ENCODE data around the gene TRNT1. TPM values are rescaled to one million over a fixed set of nuclear protein-coding genes. Genes with fewer than 3 reads are reported as not detected.

TRNT1 gene
- total and polyA plus RNA-seq, 2 experiments from 2014 or later, result 14.2 to 31.4 TPM

DNA sequence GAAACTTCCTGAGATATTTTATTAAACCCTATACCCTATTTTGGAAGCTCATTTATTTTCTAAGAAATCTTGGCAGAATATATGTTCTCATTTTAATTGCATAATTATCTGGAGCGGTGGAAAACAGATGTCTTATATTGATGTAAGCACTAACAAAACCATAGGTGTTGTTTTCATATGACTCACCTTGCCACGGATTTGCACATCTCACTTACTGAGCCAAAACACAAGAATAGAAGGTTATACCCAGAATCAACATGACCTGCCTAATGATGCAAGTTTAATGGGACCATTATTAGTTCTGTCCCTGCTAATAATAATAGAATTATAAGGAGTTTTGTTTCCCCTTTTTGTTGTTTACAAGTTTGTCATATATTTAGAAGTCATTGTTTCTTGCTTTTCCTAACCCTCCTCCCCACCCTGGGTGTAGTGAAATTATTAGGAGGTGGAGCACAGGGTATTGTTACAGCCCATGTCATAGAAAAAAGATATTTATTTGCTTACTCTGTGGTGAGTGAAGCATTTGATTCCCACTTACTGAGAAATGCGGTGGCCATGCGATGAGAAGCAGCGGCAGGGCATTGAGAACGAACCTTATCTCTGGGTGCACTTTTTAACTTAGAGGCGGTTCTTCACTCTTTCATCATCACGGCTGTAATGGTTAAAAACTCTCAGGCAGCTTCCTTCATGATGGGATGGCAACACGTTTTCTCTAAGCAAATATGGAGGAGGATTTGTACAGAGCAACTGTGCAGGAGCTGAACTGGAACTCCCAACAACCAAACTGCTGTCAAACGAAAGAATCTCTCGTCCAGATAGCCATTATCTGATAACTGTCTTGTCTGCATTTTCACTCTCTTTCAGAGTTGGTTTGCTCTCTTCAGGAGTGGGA lies 17.1 kb upstream of the TRNT1 start:
- TF ChIP-seq EZH2phosphoT487 (IDR thresholded peaks at IDR 0.05; ENCODE audit: insufficient read depth, low read depth), result no peak
- H3K9me3 ChIP-seq (ENCODE audit: low read depth), result no peaks in the 10 kb centered on the region
- no peaks in the 10 kb centered on the region for H4K20me1 ChIP-seq (ENCODE audit: insufficient read depth)
- no peak for DNase-seq
- H3K9me2 ChIP-seq (ENCODE audit: insufficient read depth), result no peaks in the 10 kb centered on the region
- no peaks in the 10 kb centered on the region for H3F3A ChIP-seq (ENCODE audit: insufficient read depth)
- no peak overlapping the region for H3K27ac ChIP-seq
- no peaks in the 10 kb centered on the region for H3K27me3 ChIP-seq (replicated peaks; ENCODE audit: insufficient read depth)
- 38 to 39% methylated on average over 11 of the region's 11 CpGs for WGBS, 2 experiments (ENCODE audit: low coverage in 1 of 2, low lambda C conversion rate in 2 of 2, missing lambda C conversion rate in 2 of 2)
- no peaks in the 10 kb centered on the region for H3K36me3 ChIP-seq (ENCODE audit: low read depth)
- no peak overlapping the region for H3K9ac ChIP-seq
- in situ Hi-C loops (cut with MboI), result no loop called here
- no peaks in the 10 kb centered on the region for H3K79me2 ChIP-seq (ENCODE audit: insufficient read depth)
- no peaks in the 10 kb centered on the region for H3K4me1 ChIP-seq (ENCODE audit: insufficient read depth)
- H2AFZ ChIP-seq, result no peak overlapping the region
- no peak overlapping the region for H3K4me2 ChIP-seq (ENCODE audit: unreplicated experiment)
- H3K4me3 ChIP-seq, result no peak overlapping the region

DNA sequence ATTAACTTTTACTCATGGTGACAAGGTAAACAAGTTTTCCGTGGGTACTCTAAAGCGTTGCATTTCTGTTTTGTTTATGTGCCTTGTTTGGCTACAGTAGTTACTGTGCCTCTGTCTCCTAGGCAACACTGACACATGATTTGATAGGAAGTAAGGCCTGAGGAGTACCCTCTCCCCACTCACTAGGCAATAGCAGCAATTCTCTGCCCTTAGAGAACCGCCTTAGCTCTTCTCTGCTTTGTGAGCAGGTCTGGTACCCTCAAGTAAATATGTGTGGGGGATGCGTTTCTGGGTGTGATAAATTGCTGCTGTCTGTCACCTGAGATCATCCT lies 16.5 kb upstream of the TRNT1 start, which contains the start of gene IL5RA:
IL5RA (minus strand) TSS at position 76 of the 332 bp plus-strand sequence. CDS start 5,390 bp downstream, outside the sequence.
- no peak within 1 kb of the TSS for H2AFZ ChIP-seq
- H3K4me1 ChIP-seq (ENCODE audit: insufficient read depth), result no peaks in the 10 kb centered on the region
- WGBS, 2 experiments (ENCODE audit: low coverage in 1 of 2, low lambda C conversion rate in 2 of 2, missing lambda C conversion rate in 2 of 2), result 25 to 26% methylated on average over 4 of the region's 4 CpGs
- no peaks in the 10 kb centered on the region for H4K20me1 ChIP-seq (ENCODE audit: insufficient read depth)
- H3K36me3 ChIP-seq (ENCODE audit: low read depth), result no peaks in the 10 kb centered on the region
- no peak for DNase-seq
- H3K4me2 ChIP-seq (ENCODE audit: unreplicated experiment), result no peak within 1 kb of the TSS
- no peaks in the 10 kb centered on the region for H3K9me2 ChIP-seq (ENCODE audit: insufficient read depth)
- no peaks in the 10 kb centered on the region for H3K79me2 ChIP-seq (ENCODE audit: insufficient read depth)
- no peak within 1 kb of the TSS for H3K4me3 ChIP-seq
- H3K9me3 ChIP-seq (ENCODE audit: low read depth), result no peaks in the 10 kb centered on the region
- no peaks in the 10 kb centered on the region for H3K27me3 ChIP-seq (replicated peaks; ENCODE audit: insufficient read depth)
- H3F3A ChIP-seq (ENCODE audit: insufficient read depth), result no peaks in the 10 kb centered on the region
- TF ChIP-seq EZH2phosphoT487 (IDR thresholded peaks at IDR 0.05; ENCODE audit: insufficient read depth, low read depth), result no peak
- TF ChIP-seq EZH2 (IDR thresholded peaks at IDR 0.05; ENCODE audit: insufficient read depth, poor library complexity, severe bottlenecking), result no peak
- in situ Hi-C loops (cut with MboI), result no loop called here
- no peak within 1 kb of the TSS for H3K27ac ChIP-seq
- H3K9ac ChIP-seq, result no peak within 1 kb of the TSS

DNA sequence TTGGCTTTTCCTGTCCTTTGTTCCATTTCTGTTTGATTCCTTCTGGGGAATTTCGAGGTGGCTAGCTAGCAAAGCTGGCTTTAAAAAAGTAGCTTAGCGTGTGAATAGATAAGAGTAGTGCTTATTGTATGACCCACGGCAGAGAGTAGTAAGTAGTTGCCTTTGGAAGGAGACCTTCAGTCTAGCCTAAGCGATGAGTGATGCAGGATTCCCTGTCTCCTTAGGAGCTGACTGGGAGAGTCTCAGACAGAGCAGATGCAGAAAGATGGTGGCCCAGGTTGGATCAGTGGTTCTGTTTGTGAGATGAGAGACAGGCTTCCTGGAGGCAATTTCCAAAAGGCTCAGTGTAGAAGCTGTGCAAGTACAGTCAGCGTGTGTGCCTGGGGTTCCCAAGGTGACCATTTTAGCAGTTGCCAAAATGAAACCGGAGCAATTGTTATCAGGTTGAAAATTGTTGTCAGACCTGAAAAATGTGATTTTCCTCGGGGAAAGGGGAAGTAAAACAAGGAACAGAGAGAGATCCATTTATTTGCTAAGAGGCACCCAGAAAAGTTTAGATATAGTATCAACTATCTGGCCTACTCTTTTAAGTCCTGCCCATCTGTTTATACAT lies 15.9 kb upstream of the TRNT1 start:
- no peaks in the 10 kb centered on the region for H3K27me3 ChIP-seq (replicated peaks; ENCODE audit: insufficient read depth)
- no peak overlapping the region for H2AFZ ChIP-seq
- H3K4me1 ChIP-seq (ENCODE audit: insufficient read depth), result no peaks in the 10 kb centered on the region
- in situ Hi-C loops (cut with MboI), result no loop called here
- H3K36me3 ChIP-seq (ENCODE audit: low read depth), result no peaks in the 10 kb centered on the region
- no peaks in the 10 kb centered on the region for H3K9me2 ChIP-seq (ENCODE audit: insufficient read depth)
- WGBS, 2 experiments (ENCODE audit: low coverage in 1 of 2, low lambda C conversion rate in 2 of 2, missing lambda C conversion rate in 2 of 2), result 41 to 49% methylated on average over 7 of the region's 7 CpGs
- DNase-seq, result no peak
- no peaks in the 10 kb centered on the region for H4K20me1 ChIP-seq (ENCODE audit: insufficient read depth)
- no peaks in the 10 kb centered on the region for H3K79me2 ChIP-seq (ENCODE audit: insufficient read depth)
- H3F3A ChIP-seq (ENCODE audit: insufficient read depth), result no peaks in the 10 kb centered on the region
- no peak overlapping the region for H3K27ac ChIP-seq
- no peak overlapping the region for H3K9ac ChIP-seq
- no peak overlapping the region for H3K4me2 ChIP-seq (ENCODE audit: unreplicated experiment)
- no peaks in the 10 kb centered on the region for H3K9me3 ChIP-seq (ENCODE audit: low read depth)
- TF ChIP-seq EZH2 (IDR thresholded peaks at IDR 0.05; ENCODE audit: insufficient read depth, poor library complexity, severe bottlenecking), result no peak
- TF ChIP-seq EZH2phosphoT487 (IDR thresholded peaks at IDR 0.05; ENCODE audit: insufficient read depth, low read depth), result no peak
- H3K4me3 ChIP-seq, result no peak overlapping the region

- Histone ChIP-seq H3K9me2 (ENCODE audit: insufficient read depth) (no peaks in the 10 kb centered on the region), H3K79me2 (ENCODE audit: insufficient read depth) (no peaks in the 10 kb centered on the region), H3K4me2 (ENCODE audit: unreplicated experiment) (no peak overlapping the region), H3K36me3 (ENCODE audit: low read depth) (no peaks in the 10 kb centered on the region), H4K20me1 (ENCODE audit: insufficient read depth) (no peaks in the 10 kb centered on the region), H3K9ac (no peak overlapping the region), H2AFZ (no peak overlapping the region), H3K27me3 (replicated peaks; ENCODE audit: insufficient read depth) (no peaks in the 10 kb centered on the region), H3K4me1 (ENCODE audit: insufficient read depth) (no peaks in the 10 kb centered on the region), H3F3A (ENCODE audit: insufficient read depth) (no peaks in the 10 kb centered on the region), H3K4me3 (no peak overlapping the region), H3K9me3 (ENCODE audit: low read depth) (no peaks in the 10 kb centered on the region), H3K27ac (no peak overlapping the region)
- no peak for DNase-seq
- TF ChIP-seq EZH2phosphoT487 (IDR thresholded peaks at IDR 0.05; ENCODE audit: insufficient read depth, low read depth) (no peak), EZH2 (IDR thresholded peaks at IDR 0.05; ENCODE audit: insufficient read depth, poor library complexity, severe bottlenecking) (no peak)
- 27 to 35% methylated on average over 4 of the region's 4 CpGs for WGBS, 2 experiments (ENCODE audit: low coverage in 1 of 2, low lambda C conversion rate in 2 of 2, missing lambda C conversion rate in 2 of 2)
- in situ Hi-C loops (cut with MboI), result no loop called here
Observed at GRCh38 chr3:3113042-3113709, 13.6 kb upstream of the TRNT1 start.

Data from GM23248 (cell line).